ENCODE data around the gene NOS1.

NOS1 gene

GRCh38 chr12:117172168-117172567 is 189.3 kb downstream of the NOS1 start:
- DNase-seq (ENCODE audit: low spot score) = no peak

GRCh38 chr12:117171499-117172162 is 189.8 kb downstream of the NOS1 start:
- no peak for DNase-seq (ENCODE audit: low spot score)

GRCh38 chr12:117169548-117169947 is 191.9 kb downstream of the NOS1 start:
- DNase-seq (ENCODE audit: low spot score) = no peak

- no peak for DNase-seq (ENCODE audit: low spot score)
Observed at GRCh38 chr12:117168976-117169375, 192.4 kb downstream of the NOS1 start.

GRCh38 chr12:117167769-117168168 is 193.7 kb downstream of the NOS1 start:
- DNase-seq (ENCODE audit: low spot score) = no peak

- DNase-seq (ENCODE audit: low spot score) = no peak
Observed at GRCh38 chr12:117166107-117166506, 195.3 kb downstream of the NOS1 start.

GRCh38 chr12:117165342-117165741 is 196.1 kb downstream of the NOS1 start:
- DNase-seq (ENCODE audit: low spot score) = no peak

- no peak for DNase-seq (ENCODE audit: low spot score)
Observed at GRCh38 chr12:117162633-117163032, 198.8 kb downstream of the NOS1 start.

- DNase-seq (ENCODE audit: low spot score) = no peak
Observed at GRCh38 chr12:117162167-117162539, 199.3 kb downstream of the NOS1 start.

- no peak for DNase-seq (ENCODE audit: low spot score)
Observed at GRCh38 chr12:117161460-117162166, 199.8 kb downstream of the NOS1 start.

GRCh38 chr12:117159674-117160073 is 201.8 kb downstream of the NOS1 start:
- no peak for DNase-seq (ENCODE audit: low spot score)

GRCh38 chr12:117158911-117159553 is 202.4 kb downstream of the NOS1 start:
- DNase-seq (ENCODE audit: low spot score) = no peak

Data from SW480 (cell line).